NCI-H1092 treated with DMSO at 0.1 percent for 48 hours (cell line): ENCODE data around the gene P2RY14.

Source experiments
- DNase-seq: peaks from one replicate; lab custom pipeline; 2025; lab: John Stamatoyannopoulos, UW

Gene P2RY14

GRCh38 chr3:151300539-151300938 lies 22.2 kb upstream of the P2RY14 start:
- DNase-seq: no peak

DNA sequence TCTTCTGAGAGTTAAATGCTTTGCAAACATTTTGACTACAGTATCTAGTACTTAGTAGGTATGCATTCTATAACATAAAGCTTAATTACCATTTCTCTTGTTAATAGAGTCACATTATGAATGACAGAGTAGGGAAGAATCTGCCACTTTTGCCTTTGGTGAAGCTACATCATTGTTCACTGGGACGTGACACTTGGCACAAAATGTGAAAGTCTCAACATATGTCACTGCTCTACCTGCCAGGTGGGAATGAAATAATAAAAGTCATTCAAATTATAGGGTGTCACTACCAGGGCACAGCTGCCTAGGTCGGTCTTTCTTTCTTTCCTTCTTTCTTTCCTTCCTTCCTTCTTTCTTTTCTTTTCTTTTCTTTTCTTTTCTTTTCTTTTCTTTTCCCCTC lies 20.7 kb upstream of the P2RY14 start:
- no peak for DNase-seq

- no peak for DNase-seq
Observed at GRCh38 chr3:151297429-151297828, 19.1 kb upstream of the P2RY14 start.

DNA sequence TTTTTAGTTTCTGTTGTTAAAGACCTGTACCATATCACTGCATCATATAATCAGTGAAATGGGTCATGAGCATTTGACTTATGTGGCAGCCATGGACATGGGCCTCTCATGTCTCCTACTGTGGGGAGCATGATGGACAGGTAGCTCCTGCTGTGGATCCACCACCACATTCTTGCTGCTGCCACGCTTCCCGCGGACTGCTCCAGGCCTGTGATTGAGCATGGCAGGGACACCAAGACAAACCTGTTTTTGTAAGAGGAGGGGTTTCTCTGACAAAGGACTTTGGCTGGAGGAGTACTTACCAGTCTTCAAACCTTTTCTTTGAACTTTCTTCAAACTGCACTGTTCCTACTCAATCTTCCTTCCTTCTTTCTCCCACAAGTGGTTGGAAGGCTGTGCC lies 17.9 kb upstream of the P2RY14 start:
- no peak for DNase-seq

DNA sequence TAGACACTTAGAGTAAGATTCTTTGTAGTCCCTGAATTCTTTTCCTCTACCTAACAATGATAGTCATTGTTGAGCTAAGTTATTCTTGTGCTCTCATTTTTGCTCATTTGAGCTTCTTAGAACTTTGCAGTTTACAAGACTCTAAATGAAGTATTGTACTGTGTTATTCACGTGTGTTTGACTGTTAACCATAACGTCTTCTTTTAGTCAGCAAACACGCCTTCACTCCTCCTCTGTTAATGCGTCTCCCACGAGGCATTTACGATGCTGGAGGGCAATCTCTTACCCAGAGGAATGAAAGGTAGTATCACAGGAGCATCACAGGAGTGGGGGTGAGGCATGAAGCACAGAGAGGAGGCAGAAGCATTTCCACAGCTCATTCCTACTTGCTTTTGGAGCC lies 14.8 kb upstream of the P2RY14 start:
- DNase-seq: no peak

DNA sequence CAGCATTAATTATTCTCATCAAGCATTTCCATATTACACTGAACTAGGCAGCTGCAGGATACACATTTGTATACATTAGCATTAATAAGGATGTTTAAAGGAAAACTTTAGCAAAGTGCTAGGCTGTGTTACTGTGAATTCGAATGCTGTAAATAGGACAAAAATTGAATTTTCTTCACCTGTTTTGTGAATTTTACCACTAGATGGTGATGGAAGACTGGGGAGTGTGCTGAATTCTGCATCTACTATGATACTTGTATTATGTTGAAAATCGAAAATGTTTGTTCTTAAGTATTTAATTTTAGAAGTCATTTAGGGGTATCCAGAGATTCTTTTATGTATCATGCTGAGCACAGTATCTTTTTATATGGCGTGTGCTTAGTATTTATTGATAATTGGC lies 12.3 kb upstream of the P2RY14 start:
- peak; percentile 5 for DNase-seq

- no peak for DNase-seq
Observed at GRCh38 chr3:151289445-151289844, 11.1 kb upstream of the P2RY14 start.

GRCh38 chr3:151285940-151286339 lies 7.6 kb upstream of the P2RY14 start:
- DNase-seq: no peak

GRCh38 chr3:151283907-151284461 lies 5.6 kb upstream of the P2RY14 start:
- DNase-seq: no peak

DNA sequence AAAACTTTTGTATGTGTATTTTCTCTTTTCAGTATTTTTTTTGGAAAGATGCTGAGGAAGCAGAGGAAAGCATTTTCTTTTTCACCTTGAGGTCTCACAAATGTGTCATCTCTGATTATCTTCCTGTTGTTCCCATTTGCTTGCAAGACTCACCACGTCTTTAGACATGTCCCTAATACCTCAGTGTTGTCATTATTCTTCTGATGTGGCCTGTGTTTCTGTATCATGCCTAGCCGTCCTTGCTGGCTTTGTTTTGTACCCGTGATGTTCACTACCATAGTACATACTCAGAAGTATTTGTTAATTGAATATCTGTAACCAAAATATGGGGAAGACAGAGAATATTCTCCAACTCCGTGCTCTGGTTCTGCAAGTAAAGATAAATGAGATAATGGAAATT lies 5.0 kb upstream of the P2RY14 start:
- DNase-seq: no peak

GRCh38 chr3:151282921-151283320 lies 4.6 kb upstream of the P2RY14 start:
- peak; percentile 54 for DNase-seq

GRCh38 chr3:151281671-151282324 lies 3.5 kb upstream of the P2RY14 start:
- DNase-seq: no peak

GRCh38 chr3:151276687-151277042 lies 1.7 kb downstream of the P2RY14 start:
- no peak for DNase-seq

- peak; percentile 10 for DNase-seq
Observed at GRCh38 chr3:151276038-151276686, 2.2 kb downstream of the P2RY14 start.

- DNase-seq: no peak
Observed at GRCh38 chr3:151275091-151275490, 3.3 kb downstream of the P2RY14 start.

DNA sequence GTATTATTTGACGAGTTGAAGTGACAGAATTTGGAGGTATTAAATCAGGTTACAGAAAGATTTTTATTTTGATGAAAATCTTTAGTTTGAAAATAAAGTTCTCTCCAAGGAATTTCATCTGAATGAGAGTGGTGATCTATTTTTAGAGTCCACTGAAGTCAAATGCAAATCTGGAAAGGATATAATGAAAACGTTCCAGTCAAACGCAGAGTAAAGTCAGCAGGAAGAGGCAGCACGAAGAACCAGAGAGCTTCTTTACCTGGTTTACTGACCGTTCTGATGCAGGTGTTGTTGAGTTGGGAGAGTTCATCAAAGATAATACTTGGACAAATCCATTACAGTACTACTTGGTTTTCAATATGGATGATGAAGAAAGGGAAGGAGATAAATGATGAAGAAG lies 8.7 kb downstream of the P2RY14 start:
- no peak for DNase-seq

- no peak for DNase-seq
Observed at GRCh38 chr3:151268267-151269235, 9.8 kb downstream of the P2RY14 start.

DNA sequence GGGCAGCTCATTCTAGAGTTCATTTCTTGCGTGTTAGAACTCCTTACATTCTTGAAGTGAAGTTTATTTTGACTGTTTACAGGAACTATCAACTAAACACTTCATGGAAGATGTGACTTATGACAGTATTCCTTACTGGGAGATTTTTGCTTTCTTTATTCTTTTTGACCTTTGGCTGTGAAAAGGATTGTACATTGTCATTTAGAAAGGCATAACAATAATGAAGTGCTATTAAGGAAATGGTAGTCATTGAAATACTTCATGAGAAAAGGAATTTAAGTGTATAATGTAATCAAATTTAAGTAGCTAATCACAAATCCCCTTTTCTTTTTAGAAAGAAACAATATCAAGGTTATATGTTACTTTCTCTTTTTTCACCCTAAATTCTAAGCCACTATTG lies 11.3 kb downstream of the P2RY14 start:
- no peak for DNase-seq

GRCh38 chr3:151265866-151266265 lies 12.5 kb downstream of the P2RY14 start:
- DNase-seq: no peak

DNA sequence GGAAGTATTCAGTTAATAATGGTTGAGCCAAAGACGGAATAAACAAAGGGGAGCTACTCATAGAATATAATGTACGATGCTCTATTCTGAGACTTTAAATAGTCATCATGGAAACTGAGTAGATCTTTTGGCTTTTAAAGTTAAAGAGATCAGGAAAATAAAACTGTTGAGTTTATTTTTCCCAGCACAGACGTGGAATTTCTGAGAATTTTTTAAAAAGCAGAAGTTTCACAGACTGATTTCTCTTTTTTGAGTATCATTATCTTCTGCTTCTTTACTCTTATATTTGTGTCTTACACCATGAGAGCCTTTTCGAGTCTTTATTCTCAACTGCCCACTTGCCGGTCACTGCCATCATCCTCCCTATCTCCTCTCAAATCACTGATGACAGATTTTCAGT lies 13.2 kb downstream of the P2RY14 start:
- DNase-seq: no peak

DNA sequence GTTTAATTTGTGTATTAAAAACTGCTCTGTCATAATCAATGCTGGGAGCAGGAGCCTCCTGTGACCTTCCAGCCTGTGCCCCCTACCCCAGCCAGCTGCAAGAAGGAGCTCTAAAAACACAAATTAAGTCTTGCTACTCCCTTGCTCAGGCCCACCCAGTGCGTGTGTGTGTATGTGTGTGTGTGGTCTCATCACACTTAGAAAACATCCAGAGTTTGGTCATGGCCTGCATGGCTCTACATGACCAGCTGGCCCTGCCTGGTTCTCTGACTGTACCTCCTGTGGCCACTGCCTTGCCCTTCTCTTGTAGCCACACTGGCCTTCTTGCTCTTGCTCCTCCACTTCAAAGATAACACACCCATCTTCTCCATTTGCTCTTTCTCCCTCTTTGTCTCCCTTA lies 13.7 kb downstream of the P2RY14 start:
- no peak for DNase-seq

GRCh38 chr3:151262871-151263525 lies 15.3 kb downstream of the P2RY14 start:
- DNase-seq: no peak
